Amygdala (tissue), 56 donors: ENCODE data around the gene AP4E1.
"Not testable (repeated sequence)": the region's sequence is repeated elsewhere in the genome, so short reads cannot be mapped to it uniquely, and the experiment has no call there.

Experiments used
- DNase-seq, 56 donors: peaks; one replicate each; lab custom pipeline; 2025; lab: John Stamatoyannopoulos, UW

Gene AP4E1

DNA sequence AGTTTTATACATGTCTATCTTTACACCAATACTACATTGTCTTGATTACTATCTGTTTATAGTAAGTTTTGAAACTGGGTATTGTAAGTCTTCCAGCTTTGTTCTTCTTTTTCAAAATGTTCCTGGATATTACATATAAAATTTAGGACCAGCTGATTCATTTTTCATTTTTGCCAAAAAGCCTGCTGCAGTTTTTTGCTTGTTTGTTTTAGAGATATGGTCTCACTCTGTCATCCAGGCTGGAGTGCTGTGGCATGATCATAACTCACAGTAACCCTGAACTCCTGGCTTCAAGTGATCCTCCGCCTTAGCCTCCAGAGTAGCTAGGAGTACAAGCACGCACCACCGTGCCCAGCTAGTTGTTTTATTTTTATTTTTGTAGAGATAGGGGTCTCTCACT, 20.4 kb upstream of the AP4E1 start:
- DNase-seq = no peak

DNA sequence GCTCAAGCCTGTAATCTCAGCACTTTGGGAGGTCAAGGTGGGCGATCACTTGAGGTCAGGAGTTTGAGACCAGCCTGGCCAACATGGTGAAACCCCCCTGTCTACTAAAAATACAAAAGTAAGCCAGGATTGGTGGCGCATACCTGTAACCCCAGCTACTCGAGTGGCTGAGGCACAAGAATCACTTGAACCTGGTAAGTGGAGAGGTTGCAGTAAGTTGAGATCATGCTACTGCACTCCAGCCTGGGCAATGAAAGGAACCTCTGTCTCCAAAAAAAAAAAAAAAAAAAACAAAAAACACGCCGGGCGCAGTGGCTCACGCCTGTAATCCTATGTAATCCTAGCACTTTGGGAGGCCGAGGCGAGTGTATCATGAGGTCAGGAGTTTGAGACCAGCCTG, 18.9 kb upstream of the AP4E1 start:
- DNase-seq = no peak

DNA sequence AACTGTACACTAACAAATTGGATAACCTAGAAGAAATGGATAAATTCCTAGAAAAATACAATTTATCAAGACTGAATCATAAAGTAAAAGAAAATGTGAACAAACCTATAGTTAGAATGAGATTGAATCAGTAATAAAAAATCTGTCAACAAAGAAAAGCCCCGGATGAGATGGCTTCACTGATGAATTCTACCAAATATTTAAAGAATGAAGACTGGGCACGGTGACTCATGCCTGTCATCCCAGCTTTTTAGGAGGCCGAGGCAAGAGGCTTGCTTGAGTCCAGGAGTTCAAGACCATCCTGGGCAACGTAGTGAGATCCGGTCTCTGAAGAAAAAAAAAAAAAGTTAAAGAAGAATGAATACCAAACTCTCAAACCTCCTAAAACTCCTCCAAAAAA, 17.7 kb upstream of the AP4E1 start:
- no peak for DNase-seq

DNA sequence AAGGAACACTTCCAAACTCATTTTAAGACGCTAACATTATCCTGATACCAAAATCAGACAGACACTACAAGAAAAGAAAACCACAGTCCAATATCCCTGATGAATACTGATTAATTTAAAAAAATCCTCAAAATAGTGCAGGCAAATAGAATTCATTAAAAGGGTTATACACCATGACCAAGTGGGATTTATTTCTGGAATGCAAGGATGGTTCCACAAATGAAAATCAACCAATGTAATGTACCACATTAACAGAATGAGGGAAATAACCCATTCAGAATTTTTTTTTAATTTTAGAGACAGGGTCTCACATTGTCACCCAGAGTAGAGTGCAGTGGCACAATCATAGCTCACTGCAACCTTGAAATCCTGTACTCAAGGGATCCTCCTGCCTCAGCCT, 17.3 kb upstream of the AP4E1 start:
- DNase-seq = no peak

DNA sequence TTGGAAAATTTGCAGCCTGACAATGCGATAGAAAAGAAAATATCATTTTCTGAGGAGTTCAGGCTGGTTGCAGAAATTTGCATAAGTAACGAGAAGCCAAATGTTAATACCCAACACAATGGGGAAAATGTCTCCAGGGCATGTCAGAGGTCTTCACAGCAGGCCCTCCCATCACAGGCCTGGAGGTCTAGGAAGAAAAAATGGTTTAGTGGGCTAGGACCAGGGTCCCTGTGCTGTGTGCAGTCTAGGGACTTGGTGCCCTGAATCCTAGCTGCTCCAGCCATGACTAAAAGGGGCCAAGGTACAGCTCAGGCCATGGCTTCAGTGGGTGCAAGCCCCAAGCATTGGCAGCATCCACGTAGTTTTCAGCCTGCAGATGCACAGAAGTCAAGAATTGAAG, 14.5 kb upstream of the AP4E1 start:
- DNase-seq = no peak

DNA sequence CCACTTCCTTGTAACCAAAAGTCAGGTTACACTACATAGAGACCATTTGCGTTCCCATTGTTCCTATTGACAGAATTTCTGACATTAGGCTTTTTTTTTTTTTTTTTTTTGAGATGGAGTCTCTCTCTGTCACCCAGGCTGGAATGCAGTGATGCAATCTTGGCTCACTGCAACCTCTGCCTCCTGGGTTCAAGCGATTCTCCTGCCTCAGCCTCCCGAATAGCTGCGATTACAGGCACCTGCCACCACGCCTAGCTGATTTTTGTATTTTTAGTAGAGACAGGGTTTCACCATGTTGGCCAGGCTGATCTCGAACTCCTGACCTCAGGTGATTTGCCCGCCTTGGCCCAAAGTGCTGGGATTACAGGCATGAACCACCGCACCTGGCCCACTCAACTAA, 7.1 kb upstream of the AP4E1 start:
- DNase-seq = not testable (repeated sequence)

DNA sequence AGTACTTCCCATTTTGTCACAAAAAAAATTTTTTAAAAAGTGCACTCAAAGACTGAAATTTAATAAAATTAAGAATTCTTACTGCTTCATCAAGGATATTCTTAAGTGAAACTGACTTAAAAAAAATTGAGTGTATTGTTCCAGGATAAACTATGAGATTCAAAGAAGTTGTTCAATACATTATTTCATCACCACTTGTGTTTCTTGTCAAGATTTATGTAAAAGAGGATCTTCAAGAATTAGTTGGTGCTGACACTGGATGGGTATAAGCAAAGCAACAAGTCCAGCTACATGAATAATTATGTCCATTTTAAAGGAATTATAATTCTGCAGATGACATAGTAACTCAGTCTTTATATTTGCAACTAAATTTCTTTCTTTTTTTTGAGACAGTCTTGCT, 4.3 kb upstream of the AP4E1 start:
- no peak for DNase-seq

DNA sequence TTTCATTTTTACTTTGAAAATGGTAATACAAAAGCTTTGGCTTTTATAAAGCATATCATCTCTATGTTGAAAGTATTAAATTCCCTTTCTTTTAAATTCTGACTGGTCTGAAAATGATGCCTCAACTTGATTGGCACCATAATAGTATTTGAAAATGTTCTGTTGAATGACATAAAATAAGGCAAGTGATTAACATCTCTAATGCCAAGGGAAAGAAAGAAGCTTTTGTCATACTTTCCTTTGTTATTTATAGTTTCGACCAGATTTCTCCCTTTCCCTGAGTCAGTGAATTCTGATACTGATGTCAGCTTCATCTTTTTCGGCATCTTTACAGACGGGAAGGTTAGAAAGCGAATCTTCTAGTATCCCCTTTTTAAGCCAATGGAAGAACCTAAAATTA, 3.4 kb upstream of the AP4E1 start:
- DNase-seq = no peak

DNA sequence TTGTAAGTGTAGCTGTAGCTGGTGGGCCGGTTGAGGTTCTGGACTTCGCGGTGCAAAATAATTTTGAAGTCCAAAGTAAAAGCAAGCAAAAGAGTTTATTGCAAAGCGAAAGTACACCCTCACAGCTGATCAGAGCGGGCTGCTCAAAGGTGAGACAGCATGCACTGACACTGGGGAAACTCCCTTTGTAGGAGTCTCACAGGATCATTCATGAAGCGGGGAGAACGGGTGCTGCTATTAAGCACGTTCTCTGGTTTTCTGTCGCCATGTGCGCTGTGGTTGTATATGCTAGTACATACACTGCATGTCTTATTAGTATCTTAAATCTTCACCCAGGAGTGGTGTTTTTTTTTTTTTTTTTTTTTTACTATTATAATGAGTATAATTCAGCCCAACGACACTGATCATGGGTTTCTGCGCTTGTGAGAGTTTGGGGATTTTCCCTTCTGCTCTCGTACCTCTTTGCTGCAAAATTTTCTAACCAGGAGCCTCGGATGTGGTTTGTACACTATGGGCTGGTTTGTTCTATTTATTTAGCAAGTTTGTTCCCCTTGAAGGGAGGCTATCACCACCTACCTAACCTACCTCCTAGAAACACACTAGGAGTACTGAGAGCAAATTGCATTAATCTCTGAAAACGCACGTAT, 1.4 kb upstream of the AP4E1 start:
- DNase-seq = peak in 1 of 56 donors; percentile 7

DNA sequence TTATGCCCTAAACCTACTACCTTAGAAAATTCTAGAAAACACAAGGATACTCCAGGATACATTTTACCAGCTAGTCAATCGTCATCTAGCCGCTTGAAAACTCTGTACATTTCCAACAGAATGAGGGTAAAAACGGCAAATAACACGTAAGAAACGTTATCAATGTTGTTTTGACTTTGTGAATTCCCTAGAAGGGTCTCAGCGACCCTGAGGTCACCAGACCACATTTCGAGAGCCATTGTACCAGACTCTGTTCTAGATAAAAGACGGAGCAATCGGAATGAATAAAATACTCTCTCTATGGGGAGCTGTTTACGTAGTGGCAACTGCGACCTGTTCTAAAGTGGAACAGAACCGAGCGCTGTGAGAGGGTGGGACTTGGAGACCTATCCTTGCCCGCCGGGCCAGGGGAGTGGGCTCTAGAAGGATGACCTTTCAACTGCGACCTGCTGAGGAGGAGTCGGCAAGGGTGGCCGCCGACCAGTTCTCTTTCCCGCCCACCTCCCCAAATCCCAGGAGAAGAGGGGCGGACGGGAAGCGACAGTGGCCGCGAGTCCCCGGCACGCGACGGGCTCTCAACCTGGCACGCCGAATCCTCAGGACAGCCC, 778 bp upstream of the AP4E1 start:
- DNase-seq = peak in 25 of 56 donors; percentile 11 to 77 (median 57)

DNA sequence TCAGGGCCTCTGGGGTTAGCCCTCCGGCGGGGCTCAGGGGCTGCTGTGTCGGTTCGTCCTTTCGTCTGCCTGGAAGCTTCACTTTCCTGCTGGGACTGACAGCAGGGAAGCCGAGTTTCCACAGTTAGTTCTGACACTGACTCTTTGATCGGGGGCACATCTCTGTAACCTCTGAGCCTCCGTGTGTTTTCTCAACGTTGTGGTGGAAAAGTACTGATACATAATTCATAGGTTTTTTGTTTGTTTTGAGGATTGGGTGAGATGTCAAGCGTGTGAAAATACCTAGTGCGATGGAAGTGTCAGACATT, 481 bp downstream of the AP4E1 start:
- peak in 1 of 56 donors; percentile 3 for DNase-seq

DNA sequence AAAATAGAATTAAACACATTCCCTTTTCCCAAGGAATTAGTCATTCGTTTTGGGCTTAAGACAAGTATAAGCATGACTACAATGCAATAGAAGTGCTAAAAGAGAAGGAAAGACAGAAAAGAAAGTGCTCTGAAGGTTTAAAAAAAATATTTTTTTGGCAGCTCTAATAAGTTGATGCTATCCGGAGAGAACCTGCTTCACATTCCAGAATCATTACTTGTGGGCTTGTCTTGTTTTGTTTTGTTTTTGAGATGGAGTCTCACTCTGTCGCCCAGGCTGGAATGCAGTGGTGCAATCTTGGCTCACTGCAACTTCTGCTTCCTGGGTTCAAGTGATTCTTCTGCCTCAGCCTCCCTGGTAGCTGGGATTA, 1.9 kb downstream of the AP4E1 start:
- not testable (repeated sequence) for DNase-seq

DNA sequence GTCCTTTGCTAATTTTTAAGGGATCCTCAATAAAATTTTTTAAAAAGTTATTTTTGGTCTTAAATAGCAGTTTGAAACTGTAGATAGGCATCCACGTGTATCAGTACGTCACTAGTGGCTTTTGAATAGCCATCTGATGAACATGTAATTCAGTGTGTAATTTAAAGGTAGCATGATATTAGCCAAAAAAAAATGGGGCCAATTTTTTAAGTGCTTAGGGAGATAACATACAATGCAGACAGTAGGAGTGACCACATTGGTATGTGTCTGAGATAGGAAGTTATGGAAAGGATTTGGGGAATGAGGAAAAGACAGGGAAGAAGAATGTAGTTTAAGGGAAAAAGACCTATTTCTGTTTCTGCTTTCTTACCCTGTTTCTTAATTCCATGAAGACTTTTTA, 2.5 kb downstream of the AP4E1 start:
- no peak for DNase-seq

DNA sequence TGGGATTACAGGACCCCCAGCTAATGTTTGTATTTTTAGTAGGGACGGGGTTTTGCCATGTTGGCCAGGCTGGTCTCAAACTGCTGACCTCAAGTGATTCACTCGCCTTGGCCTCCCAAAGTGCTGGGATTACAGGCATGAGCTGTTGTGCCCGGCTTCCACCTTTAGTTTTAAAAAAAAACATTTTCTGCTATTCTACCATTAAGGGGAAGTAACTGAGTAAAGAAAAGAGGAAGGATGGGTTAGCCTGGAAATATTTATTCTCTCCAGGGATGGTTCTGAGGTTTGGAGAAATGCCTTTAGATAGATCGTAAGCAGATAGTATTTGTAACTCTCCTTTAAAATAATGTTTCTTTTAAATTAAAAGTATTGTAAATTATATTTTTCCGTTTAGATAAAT, 3.1 kb downstream of the AP4E1 start:
- no peak for DNase-seq

DNA sequence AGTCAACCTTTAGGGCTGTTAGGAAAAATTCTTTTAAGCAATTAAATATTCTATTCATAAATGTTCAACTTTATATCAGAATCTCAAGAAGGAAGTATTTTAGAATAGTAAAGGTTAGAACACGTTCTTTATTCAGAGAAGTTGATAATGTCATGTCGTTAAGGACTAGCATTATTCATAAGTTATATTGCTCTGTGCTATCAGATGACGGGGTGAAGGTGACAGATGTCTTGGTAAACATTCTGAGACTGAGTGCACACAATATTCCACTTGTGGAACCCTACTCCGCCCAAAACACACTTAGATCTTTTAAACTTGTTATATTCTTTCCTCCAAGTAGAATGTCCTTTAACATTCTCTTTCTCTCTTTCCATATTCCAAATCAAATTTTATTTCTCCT, 7.9 kb downstream of the AP4E1 start:
- no peak for DNase-seq

DNA sequence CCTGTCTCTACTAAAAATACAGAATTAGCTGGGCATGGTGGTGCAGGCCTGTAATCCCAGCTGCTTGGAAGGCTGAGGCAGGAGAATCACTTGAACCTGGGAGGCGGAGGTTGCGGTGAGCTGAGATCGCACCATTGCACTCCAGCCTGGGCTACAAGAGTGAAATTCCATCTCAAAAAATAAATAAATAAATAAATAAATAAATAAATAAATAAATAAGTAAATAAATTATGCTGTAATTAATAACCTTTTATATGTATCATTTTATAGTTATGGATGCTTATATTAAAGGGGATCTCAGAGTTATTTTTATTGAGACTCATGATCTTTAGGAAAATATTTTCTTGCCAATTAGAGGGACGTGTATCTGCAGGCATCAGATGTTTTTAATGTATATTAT, 10.9 kb downstream of the AP4E1 start:
- not testable (repeated sequence) for DNase-seq

DNA sequence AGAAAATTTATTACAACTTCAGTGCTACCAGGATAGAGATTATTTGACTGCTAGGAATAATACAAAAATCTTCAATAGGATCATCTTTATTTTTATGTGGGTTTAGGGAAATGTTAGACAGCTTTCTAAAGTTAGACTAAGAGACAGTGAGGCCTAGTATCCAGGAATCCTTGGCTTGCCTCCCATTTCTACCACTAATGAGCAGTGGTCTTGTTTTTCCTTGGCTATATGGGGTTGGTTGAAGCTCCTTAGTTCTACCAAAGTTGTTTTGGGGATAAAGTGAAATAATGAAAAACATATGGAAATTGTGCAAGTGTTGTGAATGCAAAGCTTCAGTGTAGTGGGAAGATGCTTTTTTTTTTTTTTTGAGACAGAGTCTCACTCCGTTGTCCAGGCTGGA, 16.8 kb downstream of the AP4E1 start:
- no peak for DNase-seq

DNA sequence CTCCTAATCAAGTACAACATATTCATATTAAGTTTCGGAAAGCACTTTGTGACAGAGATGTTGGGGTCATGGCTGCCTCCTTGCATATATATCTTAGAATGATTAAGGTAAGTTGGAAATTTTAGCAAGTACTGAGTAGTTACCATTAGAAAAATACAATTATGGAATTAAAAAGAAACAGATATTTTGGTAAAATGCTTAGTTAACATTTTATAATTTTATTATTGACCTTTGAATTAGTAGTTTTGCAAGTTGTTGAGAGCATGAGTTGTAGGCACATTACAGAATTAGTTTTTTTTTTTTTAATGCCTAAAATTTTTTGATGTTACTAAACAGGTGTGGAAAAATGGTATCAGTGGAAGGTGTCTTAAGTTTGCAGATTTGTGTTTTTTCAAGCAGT, 20.6 kb downstream of the AP4E1 start:
- no peak for DNase-seq

DNA sequence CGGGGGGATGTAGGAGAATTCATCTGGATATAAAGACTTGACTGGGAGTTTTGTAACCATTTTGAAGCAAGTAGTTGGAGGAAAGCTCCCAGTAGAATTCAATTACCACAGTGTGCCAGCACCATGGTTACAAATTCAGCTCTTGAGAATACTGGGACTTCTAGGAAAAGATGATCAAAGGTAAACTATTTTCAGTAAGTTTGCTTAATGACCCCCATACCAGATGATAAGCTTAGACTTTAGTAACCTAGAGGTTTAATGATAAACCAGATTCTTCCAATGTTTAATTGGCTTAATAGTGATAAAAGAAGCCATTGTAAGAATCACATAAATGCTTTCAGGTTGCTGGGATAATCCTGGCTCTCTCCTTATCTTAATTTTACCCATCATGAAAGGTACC, 22.3 kb downstream of the AP4E1 start:
- no peak for DNase-seq

DNA sequence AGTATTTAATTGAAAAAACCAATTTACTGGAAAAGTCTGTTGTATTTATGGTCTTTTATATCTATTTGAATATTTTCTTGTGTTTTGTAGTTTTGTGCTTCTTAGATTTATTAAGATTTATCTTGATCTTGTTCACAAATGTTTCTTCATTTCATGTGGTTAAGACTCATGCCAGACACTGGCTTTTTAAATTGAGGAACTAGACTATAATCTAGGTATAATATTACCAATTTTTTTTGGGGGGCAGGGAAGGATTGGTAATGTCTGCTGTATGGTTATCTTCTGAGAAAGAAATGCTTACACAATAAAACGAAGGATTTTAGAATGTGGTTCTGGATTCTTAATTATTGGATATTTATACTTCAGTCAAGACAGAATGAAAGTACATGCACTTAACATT, 24.9 kb downstream of the AP4E1 start:
- no peak for DNase-seq

DNA sequence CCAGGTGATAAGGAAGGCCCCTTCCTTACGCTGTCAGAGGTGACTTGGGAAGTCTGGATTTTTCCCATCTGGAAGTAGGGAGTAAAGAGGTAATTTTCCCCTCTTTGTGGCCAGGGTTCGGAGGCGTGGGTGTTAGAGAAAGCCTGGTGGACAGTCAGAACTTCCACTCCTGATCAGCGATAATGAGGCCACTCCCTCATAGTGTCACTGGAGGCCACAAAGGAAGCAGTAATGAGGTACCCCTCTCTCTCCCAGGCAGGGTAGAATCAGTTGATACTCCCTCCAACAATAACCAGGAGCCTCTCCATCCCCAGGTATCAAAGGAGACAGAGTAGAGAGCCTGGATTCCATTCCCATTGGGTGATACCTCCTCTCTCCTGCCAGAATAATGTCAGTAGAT, 30.0 kb downstream of the AP4E1 start:
- DNase-seq = no peak

DNA sequence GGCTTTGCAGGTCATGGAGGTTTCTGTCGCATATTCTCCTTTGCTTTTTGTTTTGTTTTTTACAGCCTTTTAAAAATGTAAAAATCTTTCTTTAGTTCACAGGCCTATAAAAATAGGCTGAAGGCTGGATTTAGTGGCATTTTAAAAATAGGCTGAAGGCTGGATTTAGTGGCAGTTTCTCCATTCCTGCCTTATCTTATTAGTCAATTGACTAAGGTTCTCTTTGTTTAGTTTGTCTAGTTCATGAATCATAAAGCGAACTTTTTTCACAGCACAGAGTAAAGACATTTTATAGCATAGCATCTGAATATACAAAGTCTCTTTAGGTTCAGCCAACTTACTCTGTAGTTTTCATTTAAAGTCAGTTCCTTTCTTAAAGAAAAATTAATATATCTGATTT, 31.4 kb downstream of the AP4E1 start:
- DNase-seq = no peak

DNA sequence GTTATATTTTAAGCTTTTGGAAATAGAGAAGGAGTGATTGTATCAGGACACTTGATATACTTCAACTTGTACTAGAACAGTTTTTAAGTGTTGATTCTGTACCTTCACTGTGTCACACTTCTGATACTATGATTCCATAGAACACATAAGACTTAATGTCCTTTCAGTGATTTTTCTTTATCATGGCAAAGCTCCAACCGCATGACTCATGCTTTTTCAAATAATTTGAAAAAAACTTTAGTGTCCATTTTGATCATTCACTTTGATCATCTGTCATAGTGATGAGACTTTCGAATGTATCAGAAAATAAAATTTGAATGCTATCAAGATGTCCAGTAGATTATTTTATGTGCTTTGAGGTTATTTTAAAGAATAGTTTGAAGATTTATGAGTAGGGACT, 32.0 kb downstream of the AP4E1 start:
- no peak for DNase-seq
